GM18505 (cell line): ENCODE results near the gene GNG13.
"Not testable (repeated sequence)": the region's sequence is repeated elsewhere in the genome, so short reads cannot be mapped to it uniquely, and the experiment has no call there.

Experiments
- ATAC-seq: cut with Tn5 transposase; IDR thresholded peaks from one replicate; pipeline ENCODE4 v1.9.1; 2021; ENCODE audit not compliant: unreplicated experiment
- POLR2A ChIP-seq: IDR thresholded peaks from 4 replicates; pipeline ENCODE4 v1.6.1; 2011; ENCODE audit warnings: borderline replicate concordance; ENCODE audit not compliant: insufficient read depth, insufficient read length; ENCODE audit errors: extremely low read depth

GNG13 gene

DNA sequence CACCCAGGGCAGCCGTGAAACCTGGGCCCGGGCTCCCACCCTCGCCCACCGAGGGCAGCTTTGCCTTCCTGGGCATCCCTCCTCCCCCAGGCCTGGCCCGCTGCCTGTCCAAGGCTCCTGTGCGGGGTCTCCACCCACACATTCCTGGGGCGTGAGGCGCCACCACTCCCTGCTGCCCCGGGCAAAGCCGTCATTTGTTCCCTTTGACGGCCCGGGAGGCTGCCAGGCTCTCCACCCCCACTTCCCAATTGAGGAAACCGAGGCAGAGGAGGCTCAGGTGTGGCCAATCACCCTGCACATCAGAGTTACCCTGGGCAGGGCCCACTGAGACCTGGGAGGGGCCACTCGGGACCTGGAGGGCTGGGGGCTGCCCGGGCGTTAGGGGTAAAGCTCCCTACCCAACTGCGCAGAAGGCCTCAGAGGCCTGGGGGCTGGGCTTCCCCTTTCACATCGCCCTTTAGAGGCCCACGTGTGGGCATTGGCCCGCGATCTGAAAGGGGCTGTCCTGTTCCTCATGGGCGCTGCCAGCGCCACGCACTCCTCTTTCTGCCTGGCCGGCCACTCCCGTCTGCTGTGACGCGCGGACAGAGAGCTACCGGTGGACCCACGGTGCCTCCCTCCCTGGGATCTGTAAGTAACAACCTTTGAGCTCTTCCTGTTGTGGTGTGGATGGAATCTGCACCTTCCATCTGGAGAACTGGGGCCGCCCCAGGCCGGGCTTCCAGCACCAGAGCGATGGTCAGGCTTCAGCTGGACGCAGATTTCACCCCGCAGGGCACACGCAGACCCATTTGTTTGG is 39.8 kb downstream of the GNG13 start, which contains the start of gene MSLN:
Gene MSLN, plus strand, starts transcription at position 190 of the 799 bp plus-strand sequence. CDS start 1,947 bp downstream, outside the sequence.
- TF ChIP-seq POLR2A, result no peak
- ATAC-seq, result no peak

DNA sequence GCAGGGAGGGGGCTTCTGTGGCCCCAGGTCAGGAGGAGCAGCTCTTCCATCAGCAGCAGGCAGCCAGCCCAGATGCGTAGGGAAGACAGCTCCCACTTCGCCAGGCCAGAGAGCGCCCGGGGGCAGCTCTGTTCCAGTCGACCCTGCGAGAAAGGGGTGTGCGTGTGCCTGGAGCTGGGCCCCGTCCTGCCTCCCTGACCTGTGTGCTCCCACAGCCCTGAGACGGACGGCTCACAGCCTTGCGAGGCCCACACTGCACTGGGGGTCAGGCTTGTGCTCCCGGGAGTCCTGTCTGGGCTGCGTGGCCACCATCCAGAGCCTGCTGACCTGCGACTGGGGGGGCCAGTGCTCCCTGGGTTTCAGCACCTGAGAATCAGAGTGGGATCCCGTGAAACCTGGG is 40.5 kb downstream of the GNG13 start:
- no peak for ATAC-seq
- TF ChIP-seq POLR2A, result no peak

- ATAC-seq, result no peak
- no peak for TF ChIP-seq POLR2A
Observed at GRCh38 chr16:759110-759910, 41.2 kb downstream of the GNG13 start.

GRCh38 chr16:756428-756827 is 44.1 kb downstream of the GNG13 start:
- no peak for ATAC-seq
- TF ChIP-seq POLR2A, result no peak

- ATAC-seq, result no peak
- TF ChIP-seq POLR2A, result no peak
Observed at GRCh38 chr16:754656-755055, 45.9 kb downstream of the GNG13 start.

GRCh38 chr16:754121-754607 is 46.4 kb downstream of the GNG13 start:
- ATAC-seq, result not testable (repeated sequence)

GRCh38 chr16:752007-752312 is 48.6 kb downstream of the GNG13 start:
- TF ChIP-seq POLR2A, result no peak
- ATAC-seq, result no peak

GRCh38 chr16:751152-752006 is 49.2 kb downstream of the GNG13 start:
- no peak for ATAC-seq
- TF ChIP-seq POLR2A, result no peak

GRCh38 chr16:750485-750884 is 50.0 kb downstream of the GNG13 start:
- TF ChIP-seq POLR2A, result no peak
- ATAC-seq, result no peak

GRCh38 chr16:749010-749409 is 51.5 kb downstream of the GNG13 start:
- no peak for ATAC-seq
- TF ChIP-seq POLR2A, result no peak
